Activated CD8-positive, alpha-beta memory T cell treated with anti-CD3 and anti-CD28 coated beads for 1 hour (primary cell): ENCODE results near the gene PRM1.

Experiments used
- DNase-seq, 2 donors: peaks; one replicate each; pipeline ENCODE4 v3.0.0-alpha.2; 2020; ENCODE audit warnings: low read depth in 1 of 2; ENCODE audit errors: extremely low read depth in 1 of 2

Gene PRM1

GRCh38 chr16:11239644-11240632 lies 41.2 kb downstream of the PRM1 start:
- no peak for DNase-seq

GRCh38 chr16:11238272-11239202 lies 42.6 kb downstream of the PRM1 start:
- no peak for DNase-seq

GRCh38 chr16:11236461-11237254 lies 44.5 kb downstream of the PRM1 start:
- no peak for DNase-seq

GRCh38 chr16:11235703-11235991 lies 45.5 kb downstream of the PRM1 start:
- DNase-seq, result no peak

- no peak for DNase-seq
Observed at GRCh38 chr16:11234884-11235702, 46.0 kb downstream of the PRM1 start.

DNA sequence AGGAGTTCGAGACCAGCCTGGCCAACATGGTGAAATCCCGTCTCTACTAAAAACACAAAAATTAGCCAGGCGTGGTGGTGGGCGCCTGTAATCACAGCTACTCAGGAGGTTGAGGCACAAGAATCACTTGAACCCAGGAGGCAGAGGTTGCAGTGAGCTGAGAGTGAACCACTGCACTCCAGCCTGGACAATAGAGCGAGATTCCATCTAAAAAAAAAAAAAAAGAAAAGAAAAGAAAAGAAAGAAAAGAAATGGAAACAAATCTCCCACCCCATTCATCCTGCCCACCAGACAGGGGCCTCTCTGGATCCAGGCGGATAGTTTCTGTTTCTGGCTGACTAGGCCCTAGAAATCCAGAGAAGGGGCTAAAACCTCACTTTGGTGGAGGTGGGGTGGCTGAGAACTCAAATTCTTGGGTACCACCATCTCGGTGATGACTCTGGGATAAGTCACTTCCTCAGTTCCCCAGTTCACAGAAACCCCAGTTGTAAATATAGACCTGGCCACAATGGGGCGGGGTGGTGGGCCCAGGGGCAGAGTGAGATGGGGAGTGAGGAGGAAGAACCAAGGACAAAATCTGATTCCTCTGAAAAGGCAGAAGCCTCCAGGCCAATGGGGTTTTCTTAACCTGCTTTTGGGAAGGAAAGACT lies 47.3 kb downstream of the PRM1 start:
- peak in 1 of 2 donors; percentile 33 for DNase-seq

GRCh38 chr16:11232852-11233726 lies 48.0 kb downstream of the PRM1 start:
- DNase-seq, result peak; percentile 58 to 85

DNA sequence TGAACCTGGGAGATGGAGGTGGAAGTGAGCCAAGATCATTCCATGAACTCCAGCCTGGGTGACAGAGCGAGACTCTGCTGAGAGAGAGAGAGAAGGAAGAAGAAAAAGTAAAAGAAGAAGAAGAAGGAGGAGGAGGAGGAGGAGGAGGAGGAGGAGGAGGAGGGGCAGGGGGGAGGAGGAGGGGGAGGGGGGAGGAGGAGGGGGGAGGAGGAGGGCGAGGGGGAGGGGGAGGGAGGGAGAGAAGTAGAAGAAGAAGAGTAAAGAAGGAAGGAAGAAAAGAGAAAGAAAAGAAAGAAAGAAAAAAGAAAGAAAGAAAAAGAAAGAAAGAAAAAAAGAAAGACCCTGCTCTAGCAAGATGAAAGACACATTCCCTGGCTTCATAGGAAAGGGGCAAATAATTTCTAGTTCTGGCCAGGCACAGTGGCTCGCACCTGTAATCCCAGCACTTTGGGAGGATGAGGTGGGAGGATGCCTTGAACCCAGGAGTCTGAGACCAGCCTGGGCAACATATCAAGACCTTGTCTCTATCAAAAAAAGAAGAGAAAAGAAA lies 48.8 kb downstream of the PRM1 start:
- no peak for DNase-seq

DNA sequence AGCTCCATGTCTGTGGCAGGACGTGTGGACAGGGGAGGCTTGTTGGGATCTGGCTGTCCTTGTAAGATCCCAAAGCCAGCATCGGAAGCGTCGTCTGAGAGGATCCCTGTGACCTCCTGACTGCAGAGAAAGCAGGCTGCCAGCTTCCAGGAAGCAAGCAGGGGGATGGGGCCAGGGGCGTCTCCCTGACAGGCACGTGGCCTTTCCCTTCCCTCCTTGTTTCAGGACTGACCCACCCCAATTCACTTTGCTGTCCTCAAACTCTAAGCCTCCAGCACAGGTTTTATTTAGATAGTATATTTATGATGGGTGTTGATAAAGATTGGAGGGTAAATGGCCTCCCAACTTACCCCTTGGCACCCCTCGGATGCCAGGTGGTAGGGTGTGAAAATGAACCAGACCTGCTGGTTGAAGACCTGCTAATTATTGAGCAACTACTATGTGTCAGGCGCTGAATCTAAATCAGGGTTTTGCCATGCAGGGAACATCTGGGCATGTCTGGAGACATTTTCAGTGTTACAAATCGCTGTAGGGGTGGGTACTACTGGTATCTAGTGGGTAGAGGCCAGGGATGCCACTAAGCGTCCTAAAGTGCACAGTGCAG lies 49.7 kb downstream of the PRM1 start:
- DNase-seq, result no peak
